Subcutaneous adipose tissue (tissue), 4 donors: ENCODE results near the gene PPP1R13B. TPM values are rescaled to one million over a fixed set of nuclear protein-coding genes. Genes with fewer than 3 reads are reported as not detected.

Experiments
- total RNA-seq, 4 donors: library from RNA; depleted of rRNA; stranded (reverse); fragments of >200 nt; gene quantifications; one replicate each; pipeline ENCODE4 v1.1.0, GENCODE V29; 2016
- TF ChIP-seq, protein P1 (sequence below): fragments of 450-650 bp; IDR thresholded peaks from one replicate; pipeline ENCODE4 v1.5.1; 2016; ENCODE audit warnings: low read depth, mild to moderate bottlenecking, control low read depth, antibody characterized with exemption, moderate library complexity

The PPP1R13B gene
- total RNA-seq, 4 donors from 2014 or later: 3.6 to 18.8 (median 8.6) TPM

DNA sequence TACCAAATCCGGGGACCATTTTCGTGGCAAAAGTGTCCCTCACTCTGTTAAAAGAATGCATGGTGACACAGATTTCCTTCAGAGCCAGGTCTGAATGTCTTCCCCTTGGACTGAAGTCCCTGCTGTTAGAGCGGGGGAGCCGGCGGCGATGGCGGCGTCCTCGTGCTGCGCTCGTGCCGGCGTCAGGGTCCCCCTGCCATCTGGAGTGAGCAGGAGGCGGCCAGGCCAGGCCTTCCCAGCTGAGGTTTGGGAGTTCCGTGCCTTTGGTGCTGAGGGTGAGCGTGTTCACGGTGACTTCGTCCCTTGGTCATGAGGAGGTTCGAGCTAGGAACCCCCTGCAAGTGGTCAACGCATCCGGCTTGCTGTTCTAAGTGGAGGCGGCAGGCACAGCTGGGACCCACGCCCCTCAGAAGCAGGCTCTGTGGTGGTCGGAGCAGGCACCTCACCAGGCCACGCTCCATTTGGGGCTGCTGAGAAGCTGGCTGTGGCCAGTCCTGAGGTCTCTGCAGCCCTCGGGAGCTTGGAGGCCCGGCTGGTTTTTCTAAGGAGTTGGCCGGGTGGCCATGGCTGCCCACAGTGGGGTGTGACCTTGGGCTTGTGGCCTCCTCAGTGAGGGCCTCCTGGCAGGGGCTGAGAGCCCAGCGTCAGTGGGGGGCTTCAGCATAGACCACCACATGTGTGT lies 122.2 kb downstream of the PPP1R13B start:
- TF ChIP-seq, protein P1, sequence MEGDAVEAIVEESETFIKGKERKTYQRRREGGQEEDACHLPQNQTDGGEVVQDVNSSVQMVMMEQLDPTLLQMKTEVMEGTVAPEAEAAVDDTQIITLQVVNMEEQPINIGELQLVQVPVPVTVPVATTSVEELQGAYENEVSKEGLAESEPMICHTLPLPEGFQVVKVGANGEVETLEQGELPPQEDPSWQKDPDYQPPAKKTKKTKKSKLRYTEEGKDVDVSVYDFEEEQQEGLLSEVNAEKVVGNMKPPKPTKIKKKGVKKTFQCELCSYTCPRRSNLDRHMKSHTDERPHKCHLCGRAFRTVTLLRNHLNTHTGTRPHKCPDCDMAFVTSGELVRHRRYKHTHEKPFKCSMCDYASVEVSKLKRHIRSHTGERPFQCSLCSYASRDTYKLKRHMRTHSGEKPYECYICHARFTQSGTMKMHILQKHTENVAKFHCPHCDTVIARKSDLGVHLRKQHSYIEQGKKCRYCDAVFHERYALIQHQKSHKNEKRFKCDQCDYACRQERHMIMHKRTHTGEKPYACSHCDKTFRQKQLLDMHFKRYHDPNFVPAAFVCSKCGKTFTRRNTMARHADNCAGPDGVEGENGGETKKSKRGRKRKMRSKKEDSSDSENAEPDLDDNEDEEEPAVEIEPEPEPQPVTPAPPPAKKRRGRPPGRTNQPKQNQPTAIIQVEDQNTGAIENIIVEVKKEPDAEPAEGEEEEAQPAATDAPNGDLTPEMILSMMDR: no peak

DNA sequence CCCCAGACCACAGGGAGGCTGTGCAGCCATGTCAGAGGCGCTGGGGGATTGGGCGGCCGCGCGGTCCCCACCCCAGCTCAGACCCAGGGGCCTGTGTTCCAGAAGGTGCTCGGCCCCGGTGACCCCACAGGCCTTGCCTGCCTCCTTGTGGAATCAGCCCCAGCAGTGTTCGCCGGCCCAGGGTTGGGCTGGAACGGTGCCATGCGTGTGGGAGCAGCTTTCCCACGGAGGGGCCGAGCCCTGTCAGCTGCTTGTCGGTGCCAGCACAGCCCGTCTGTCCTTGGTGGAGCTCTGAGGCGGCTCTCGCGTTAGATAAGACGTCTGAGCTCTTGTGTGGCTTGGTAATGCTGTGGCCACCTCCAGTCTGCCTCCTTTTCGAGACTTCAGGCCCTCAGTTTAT lies 123.3 kb downstream of the PPP1R13B start:
- TF ChIP-seq, protein P1: no peak

DNA sequence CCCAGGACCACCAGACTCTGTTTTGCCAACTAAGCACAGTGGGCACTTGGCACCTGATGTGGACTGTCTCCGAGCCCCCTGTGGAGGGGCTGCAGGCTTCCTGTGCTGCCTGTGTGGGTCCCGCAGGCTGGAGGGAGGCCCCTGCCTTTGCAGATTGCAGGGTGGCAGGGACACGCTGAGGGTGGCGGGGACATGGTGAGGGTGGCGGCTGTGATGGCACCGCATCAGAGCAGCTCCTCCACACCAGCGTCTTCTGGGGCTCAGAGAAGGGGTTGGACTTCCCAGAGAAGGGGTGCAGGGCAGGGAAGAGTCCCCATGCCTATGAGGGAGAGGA lies 123.7 kb downstream of the PPP1R13B start:
- TF ChIP-seq, protein P1: no peak

DNA sequence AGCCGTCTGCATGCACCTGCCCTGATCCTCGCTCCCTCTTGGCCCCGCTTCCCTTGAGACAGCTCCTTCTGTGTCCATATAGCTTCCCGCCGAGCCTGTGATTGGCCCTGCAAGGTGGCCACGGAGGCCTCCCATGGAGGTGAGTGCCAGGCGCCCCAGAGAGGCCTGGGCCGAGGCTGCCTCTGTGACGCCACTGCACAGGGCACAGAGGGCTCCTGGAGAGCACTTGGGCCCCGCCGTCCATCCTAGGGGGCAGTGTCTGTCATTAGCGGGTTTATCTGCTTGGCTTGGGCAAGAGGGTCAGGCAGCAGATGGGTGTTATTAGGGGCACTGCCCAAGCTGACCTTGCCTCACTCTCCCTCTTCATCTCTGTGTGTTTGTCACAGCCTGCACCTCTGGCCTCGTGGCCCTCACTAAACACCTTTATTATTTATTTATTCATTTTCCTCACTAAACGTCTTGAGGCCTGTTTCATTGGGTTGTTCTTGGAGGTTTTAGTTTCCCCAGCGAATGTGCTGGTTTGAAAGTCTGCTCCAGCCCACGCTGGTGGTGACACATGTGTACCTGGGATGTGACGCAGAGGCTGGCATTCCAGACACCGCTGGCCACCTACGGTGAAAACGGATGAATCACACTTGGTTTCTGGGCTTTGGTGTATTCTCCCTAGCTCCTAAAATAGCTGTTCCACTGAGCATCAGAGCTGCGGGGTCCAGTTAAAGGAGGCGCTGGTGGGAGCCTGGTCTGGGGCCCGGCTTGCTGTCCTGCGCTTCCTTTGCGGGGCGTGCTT lies 125.8 kb downstream of the PPP1R13B start:
- TF ChIP-seq, protein P1: no peak

DNA sequence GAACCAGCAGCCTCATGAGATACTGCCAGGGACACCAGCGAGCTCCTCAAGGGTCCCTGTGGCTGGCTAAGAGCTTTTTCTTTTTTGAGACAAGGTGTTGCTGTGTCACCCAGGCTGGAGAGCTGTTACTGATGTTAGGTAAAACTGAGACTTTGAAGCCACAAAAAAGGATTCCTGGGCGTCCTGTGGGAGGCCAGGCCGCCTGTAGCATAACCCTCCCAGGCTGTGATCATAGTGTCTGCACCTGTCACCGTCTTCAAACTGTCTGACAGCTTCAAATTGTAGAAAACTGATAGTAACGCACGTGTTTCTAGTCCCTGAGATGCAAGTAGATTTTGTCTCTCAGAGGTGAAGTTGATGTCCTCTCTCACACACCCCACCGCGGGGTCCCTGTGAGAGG lies 127.6 kb downstream of the PPP1R13B start:
- TF ChIP-seq, protein P1: no peak

DNA sequence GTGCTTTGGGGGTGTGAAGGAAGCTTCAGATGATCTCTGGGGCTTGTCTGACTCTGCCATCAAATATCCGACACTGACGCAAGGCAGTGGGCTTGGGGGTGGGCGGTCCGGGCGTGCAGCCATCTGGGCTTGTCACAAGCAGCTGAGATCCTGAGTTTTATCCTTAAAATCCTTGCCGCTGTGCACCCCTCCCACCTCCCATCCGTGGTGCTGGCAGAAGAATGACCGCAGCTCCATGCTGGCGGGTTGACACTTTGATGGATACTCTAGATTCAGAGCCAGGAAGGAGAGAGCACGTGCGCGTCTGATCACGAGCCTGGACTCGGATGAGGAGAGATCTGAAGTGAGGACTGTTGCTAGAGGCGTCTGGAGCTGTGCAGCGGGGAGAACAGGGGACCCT lies 128.8 kb downstream of the PPP1R13B start:
- TF ChIP-seq, protein P1: no peak

DNA sequence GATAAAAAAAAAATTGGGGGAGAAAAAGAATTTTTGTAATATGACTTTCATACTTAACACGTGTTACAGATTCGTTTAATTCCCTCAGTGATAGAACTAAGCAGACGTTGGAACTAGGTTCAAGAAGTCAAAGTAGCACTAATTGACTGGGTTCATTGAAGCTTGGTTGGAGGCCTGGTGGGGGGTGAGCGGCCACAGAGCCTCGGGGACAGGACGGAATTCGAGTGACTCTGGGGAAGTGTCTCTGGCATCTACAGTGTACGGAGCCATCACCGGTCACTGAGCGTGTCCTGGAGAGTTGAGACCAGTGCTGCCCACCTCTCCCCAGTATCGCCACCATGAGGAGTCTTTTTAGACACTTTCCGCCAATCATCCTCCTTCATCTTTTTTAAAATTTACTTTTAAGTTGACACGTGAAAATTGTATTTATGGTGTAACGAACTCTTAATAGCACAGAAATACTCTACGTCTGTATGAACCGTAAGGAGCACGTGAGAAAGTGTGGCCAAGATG lies 130.4 kb downstream of the PPP1R13B start:
- TF ChIP-seq, protein P1: no peak
